ENCODE results near the gene C4A. TPM values are rescaled to one million over a fixed set of nuclear protein-coding genes. Genes with fewer than 3 reads are reported as not detected.

Gene C4A
- total RNA-seq, 1 donor from 2014 or later = 175 TPM

DNA sequence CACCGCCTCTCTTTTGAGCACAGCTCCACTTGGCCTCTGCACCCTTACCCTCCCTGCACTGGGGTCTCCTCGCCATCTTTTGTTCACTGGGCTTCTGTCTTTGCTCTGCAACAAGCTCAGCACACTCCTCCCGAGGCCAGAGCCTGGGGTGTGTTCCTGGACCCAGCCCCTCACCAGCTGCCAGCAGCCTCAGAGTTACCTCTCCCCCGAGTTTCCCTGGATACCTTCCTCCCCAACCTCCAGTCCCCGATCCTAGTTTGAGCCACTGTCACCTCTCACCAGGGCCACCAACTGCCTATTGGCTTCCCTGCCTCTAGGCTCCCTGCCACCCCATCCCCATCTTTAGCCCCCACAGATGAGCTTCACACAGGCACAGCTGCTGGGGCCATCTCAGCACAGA is 68.7 kb downstream of the C4A start:
- H3K4me1 ChIP-seq = peaks cover 13% of the 10 kb centered on the region
- no peaks in the 10 kb centered on the region for H3K9me3 ChIP-seq
- H3K4me3 ChIP-seq = no peak overlapping the region
- no peak overlapping the region for H3K27ac ChIP-seq
- TF ChIP-seq, protein P1, sequence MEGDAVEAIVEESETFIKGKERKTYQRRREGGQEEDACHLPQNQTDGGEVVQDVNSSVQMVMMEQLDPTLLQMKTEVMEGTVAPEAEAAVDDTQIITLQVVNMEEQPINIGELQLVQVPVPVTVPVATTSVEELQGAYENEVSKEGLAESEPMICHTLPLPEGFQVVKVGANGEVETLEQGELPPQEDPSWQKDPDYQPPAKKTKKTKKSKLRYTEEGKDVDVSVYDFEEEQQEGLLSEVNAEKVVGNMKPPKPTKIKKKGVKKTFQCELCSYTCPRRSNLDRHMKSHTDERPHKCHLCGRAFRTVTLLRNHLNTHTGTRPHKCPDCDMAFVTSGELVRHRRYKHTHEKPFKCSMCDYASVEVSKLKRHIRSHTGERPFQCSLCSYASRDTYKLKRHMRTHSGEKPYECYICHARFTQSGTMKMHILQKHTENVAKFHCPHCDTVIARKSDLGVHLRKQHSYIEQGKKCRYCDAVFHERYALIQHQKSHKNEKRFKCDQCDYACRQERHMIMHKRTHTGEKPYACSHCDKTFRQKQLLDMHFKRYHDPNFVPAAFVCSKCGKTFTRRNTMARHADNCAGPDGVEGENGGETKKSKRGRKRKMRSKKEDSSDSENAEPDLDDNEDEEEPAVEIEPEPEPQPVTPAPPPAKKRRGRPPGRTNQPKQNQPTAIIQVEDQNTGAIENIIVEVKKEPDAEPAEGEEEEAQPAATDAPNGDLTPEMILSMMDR (IDR thresholded peaks at IDR 0.05) = no peak
- H3K27me3 ChIP-seq (ENCODE audit: low read depth) = no peaks in the 10 kb centered on the region
- peaks cover 71% of the 10 kb centered on the region for H3K36me3 ChIP-seq
- DNase-seq (no peak), ATAC-seq (no peak)
- intact Hi-C loops (cut with DNase I) = no loop called here

Small RNA genes lying within 50 kb of the gene (microRNA-seq; reads per million reads assigned to microRNA genes)
- gene MIR1236 (ENCODE audit: borderline number of aligned reads) = not detected

Other genes with a start within 250 kb of the C4A start
- gene CLIC1, start 245.5 kb upstream of the C4A start, total RNA-seq = 310 TPM
- gene MSH5, start 242.1 kb upstream of the C4A start, total RNA-seq = 14.9 TPM
- 1.2 TPM for gene SAPCD1, start 219.4 kb upstream of the C4A start, total RNA-seq
- 4.2 TPM for gene VWA7, start 204.7 kb upstream of the C4A start, total RNA-seq
- 44.1 TPM for gene VARS1, start 186.3 kb upstream of the C4A start, total RNA-seq
- gene LSM2, start 175.1 kb upstream of the C4A start, total RNA-seq = 30.5 TPM
- 2.5 TPM for gene HSPA1L, start 166.8 kb upstream of the C4A start, total RNA-seq
- 230 TPM for gene HSPA1A, start 166.5 kb upstream of the C4A start, total RNA-seq
- 122 TPM for gene HSPA1B, start 154.3 kb upstream of the C4A start, total RNA-seq
- 70.5 TPM for gene NEU1, start 119.2 kb upstream of the C4A start, total RNA-seq
- gene SLC44A4, start 103.1 kb upstream of the C4A start, total RNA-seq = 53.7 TPM
- 46.0 TPM for gene EHMT2, start 84.4 kb upstream of the C4A start, total RNA-seq
- gene ZBTB12, start 80.0 kb upstream of the C4A start, total RNA-seq = 5.1 TPM
- gene C2, start 54.3 kb upstream of the C4A start, total RNA-seq = 311 TPM
- gene CFB, start 36.0 kb upstream of the C4A start, total RNA-seq = 85.6 TPM
- gene NELFE, start 23.1 kb upstream of the C4A start, total RNA-seq = 47.0 TPM
- gene SKIC2, start 22.9 kb upstream of the C4A start, total RNA-seq = 64.2 TPM
- gene DXO, start 9.9 kb upstream of the C4A start, total RNA-seq = 16.5 TPM
- gene C4B, start 32.7 kb downstream of the C4A start, total RNA-seq = 162 TPM
- 1.1 TPM for gene CYP21A2, start 56.4 kb downstream of the C4A start, total RNA-seq
- 120 TPM for gene TNXB, start 127.3 kb downstream of the C4A start, total RNA-seq
- gene ATF6B, start 146.2 kb downstream of the C4A start, total RNA-seq = 83.7 TPM
- 5.8 TPM for gene FKBPL, start 148.2 kb downstream of the C4A start, total RNA-seq
- gene PRRT1, start 169.9 kb downstream of the C4A start, total RNA-seq = 1.2 TPM
- gene PPT2, start 172.1 kb downstream of the C4A start, total RNA-seq = 13.7 TPM
- gene EGFL8, start 182.5 kb downstream of the C4A start, total RNA-seq = 13.4 TPM
- gene AGPAT1, start 194.0 kb downstream of the C4A start, total RNA-seq = 51.2 TPM
- 44.9 TPM for gene RNF5, start 196.3 kb downstream of the C4A start, total RNA-seq
- gene AGER, start 202.2 kb downstream of the C4A start, total RNA-seq = 882 TPM
- 89.2 TPM for gene PBX2, start 208.1 kb downstream of the C4A start, total RNA-seq
- gene GPSM3, start 210.6 kb downstream of the C4A start, total RNA-seq = 76.2 TPM
- 63.6 TPM for gene NOTCH4, start 242.0 kb downstream of the C4A start, total RNA-seq